Adrenal gland (tissue), 12 donors: ENCODE results near the gene ABI3BP. TPM values are rescaled to one million over a fixed set of nuclear protein-coding genes. Genes with fewer than 3 reads are reported as not detected.

Experiments
- DNase-seq, 7 donors: peaks; one replicate each; pipeline ENCODE4 v3.0.0-alpha.2; 2019 to 2020
- H3K27ac ChIP-seq, 5 donors: fragments of 200-600 bp; sonication (generic) in 4 of 5; 1 replicate in 3 of 5; 2 replicates in 2 of 5; pipeline versions ENCODE4 v1.5.1 to v1.8.0; 2016 to 2020; ENCODE audit warnings: mild to moderate bottlenecking in 1 of 5
- H3K27me3 ChIP-seq: fragments of 200-600 bp; 2 replicates; pipeline ENCODE4 v1.8.0; 2021
- H3K36me3 ChIP-seq, 2 donors: fragments of 200-600 bp; replicated peaks in 1 of 2; 1 replicate in 1 of 2; 2 replicates in 1 of 2; pipeline versions ENCODE4 v1.5.1 to v1.8.0; 2018 to 2022
- H3K4me1 ChIP-seq, 2 donors: fragments of 200-600 bp; replicated peaks in 1 of 2; 1 replicate in 1 of 2; 2 replicates in 1 of 2; pipeline versions ENCODE4 v1.5.1 to v1.8.0; 2018 to 2021
- H3K4me3 ChIP-seq, 4 donors: fragments of 200-600 bp; sonication (generic) in 3 of 4; one replicate each; pipeline ENCODE4 v1.5.1; 2016 to 2018
- H3K9me3 ChIP-seq, 3 donors: fragments of 200-600 bp; sonication (generic) in 1 of 3; replicated peaks in 1 of 3; 1 replicate in 2 of 3; 2 replicates in 1 of 3; pipeline versions ENCODE4 v1.5.1 to v1.8.0; 2016 to 2021
- POLR2A ChIP-seq, 2 donors: fragments of 450-650 bp; IDR thresholded peaks; one replicate each; pipeline ENCODE4 v1.6.1; 2017; ENCODE audit warnings: antibody characterized with exemption in 2 of 2, mild to moderate bottlenecking in 2 of 2, moderate library complexity in 1 of 2
- WGBS, 4 donors: extraction: QIAGEN DNeasy Blood & Tissue Kit in 2 of 4; methylation state at CpG; one replicate each; pipeline versions ENCODE4 v1.1.5 to v1.1.7; 2013 to 2017; 5-methylcytosine and 5-hydroxymethylcytosine counted together
- intact Hi-C, 2 donors: fragments of 100-400 bp; cut with DNase I; formaldehyde crosslinking; loops; one replicate each; pipeline versions ENCODE4 v1.14.1 to v1.15.0; 2022 to 2023
- polyA plus RNA-seq, 3 donors: library from polyadenylated mRNA; stranded (reverse); fragments of 200-250 nt in 2 of 3; fragments of 350-450 nt in 1 of 3; fragmentation: Illumina TruSeq in 1 of 3; extraction: RNeasy Lipid Tissue Mini Kit (QIAGEN cat#74804) in 1 of 3; gene quantifications; one replicate each; pipeline ENCODE4 v1.2.3, GENCODE V29; 2013 to 2014
- total RNA-seq, 9 donors: library from RNA; depleted of rRNA in 4 of 9; stranded (reverse); fragments of >200 nt in 4 of 9; fragments of 120-200 nt in 1 of 9; fragmentation: NEBNext Ultra II Directional in 1 of 9; extraction: Animal tissue kit (Norgen Biotek cat#: 25700) in 1 of 9; gene quantifications; one replicate each; pipeline versions ENCODE4 v1.1.0 to v1.2.4, GENCODE V29; 2013 to 2023
- TF ChIP-seq, protein P1 (sequence below), 6 experiments: fragments of 450-650 bp in 4 of 6; fragments of 200-600 bp in 2 of 6; sonication (generic) in 1 of 6; IDR thresholded peaks; 1 replicate in 5 of 6; 2 replicates in 1 of 6; pipeline versions ENCODE4 v1.5.1 to v1.8.0; 2016 to 2021; ENCODE audit warnings: antibody characterized with exemption in 6 of 6, mild to moderate bottlenecking in 2 of 6, moderate library complexity in 1 of 6
- donor health status: healthy with polysubstance abuse.
- donor health status: Bipolar disorder and iron deficiency.
- donor health status: DM: yes; HTN: yes; CAD: no.
- donor health status: DM: no; HTN: no; CAD: no.
- donor health status: DM: no; HTN: no; CAD: no.
- donor health status: DM: yes; HTN: yes; CAD: no.

The ABI3BP gene
- total and polyA plus RNA-seq, 12 donors, result 3.4 to 50.3 (median 18.7) TPM

DNA sequence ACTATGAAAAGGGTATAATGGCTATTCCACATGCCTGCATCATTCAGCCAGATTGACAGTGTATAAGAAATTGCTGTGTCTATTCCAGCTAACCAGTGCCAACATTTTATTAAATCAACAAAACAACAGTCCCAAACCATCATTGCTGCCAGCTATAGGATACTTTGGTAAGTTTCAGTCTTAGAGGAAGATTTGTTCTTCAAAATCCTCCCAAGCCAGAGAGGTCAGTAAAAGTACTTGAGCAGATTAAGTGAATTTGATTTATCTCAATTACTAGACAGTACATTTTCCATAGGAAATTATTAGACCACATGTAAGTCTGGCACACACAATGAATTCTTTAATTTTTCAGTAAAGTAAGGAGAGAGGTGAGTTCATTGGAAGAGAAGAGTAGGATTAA lies 233.3 kb downstream of the ABI3BP start:
- no peak for DNase-seq
- TF ChIP-seq POLR2A (IDR thresholded peaks at IDR 0.05), result no peak
- TF ChIP-seq, protein P1, sequence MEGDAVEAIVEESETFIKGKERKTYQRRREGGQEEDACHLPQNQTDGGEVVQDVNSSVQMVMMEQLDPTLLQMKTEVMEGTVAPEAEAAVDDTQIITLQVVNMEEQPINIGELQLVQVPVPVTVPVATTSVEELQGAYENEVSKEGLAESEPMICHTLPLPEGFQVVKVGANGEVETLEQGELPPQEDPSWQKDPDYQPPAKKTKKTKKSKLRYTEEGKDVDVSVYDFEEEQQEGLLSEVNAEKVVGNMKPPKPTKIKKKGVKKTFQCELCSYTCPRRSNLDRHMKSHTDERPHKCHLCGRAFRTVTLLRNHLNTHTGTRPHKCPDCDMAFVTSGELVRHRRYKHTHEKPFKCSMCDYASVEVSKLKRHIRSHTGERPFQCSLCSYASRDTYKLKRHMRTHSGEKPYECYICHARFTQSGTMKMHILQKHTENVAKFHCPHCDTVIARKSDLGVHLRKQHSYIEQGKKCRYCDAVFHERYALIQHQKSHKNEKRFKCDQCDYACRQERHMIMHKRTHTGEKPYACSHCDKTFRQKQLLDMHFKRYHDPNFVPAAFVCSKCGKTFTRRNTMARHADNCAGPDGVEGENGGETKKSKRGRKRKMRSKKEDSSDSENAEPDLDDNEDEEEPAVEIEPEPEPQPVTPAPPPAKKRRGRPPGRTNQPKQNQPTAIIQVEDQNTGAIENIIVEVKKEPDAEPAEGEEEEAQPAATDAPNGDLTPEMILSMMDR (IDR thresholded peaks at IDR 0.05), result no peak
- H3K9me3 ChIP-seq, result no peaks in the 10 kb centered on the region
- H3K27ac ChIP-seq, result no peak overlapping the region
- no peaks in the 10 kb centered on the region for H3K27me3 ChIP-seq
- intact Hi-C loops, result no loop called here
- H3K4me1 ChIP-seq, result peaks cover 0 to 7% of the 10 kb centered on the region in 2 donors
- H3K4me3 ChIP-seq, result no peak overlapping the region
- H3K36me3 ChIP-seq, result no peaks in the 10 kb centered on the region

DNA sequence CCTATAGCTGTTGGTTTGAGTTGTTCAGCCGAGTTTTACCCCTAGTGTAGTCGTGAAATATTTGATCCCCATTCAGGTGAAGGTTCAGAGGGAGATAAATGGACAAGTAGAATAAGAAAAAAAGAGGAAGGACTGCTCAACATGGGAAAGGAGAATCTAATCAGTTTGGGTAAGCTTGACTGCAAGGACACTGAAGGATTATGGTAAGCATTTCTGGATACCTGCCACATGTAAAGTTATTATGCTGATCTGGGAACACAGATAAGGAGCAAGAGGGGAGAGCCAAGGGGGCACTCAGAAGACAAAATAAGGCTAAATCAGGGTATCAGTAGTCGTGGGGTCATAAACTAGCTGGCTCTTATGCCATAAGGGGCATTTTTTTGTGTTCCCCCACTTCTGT lies 234.1 kb downstream of the ABI3BP start:
- Histone ChIP-seq H3K27ac (no peak overlapping the region), H3K36me3 (no peaks in the 10 kb centered on the region), H3K4me1 (peaks cover 0 to 7% of the 10 kb centered on the region in 2 donors), H3K4me3 (no peak overlapping the region), H3K9me3 (no peaks in the 10 kb centered on the region), H3K27me3 (no peaks in the 10 kb centered on the region)
- WGBS, 4 donors, result 43 to 67% (median 51%) methylated on average over 3 of the region's 3 CpGs
- DNase-seq, result no peak
- intact Hi-C loops, result no loop called here
- TF ChIP-seq POLR2A (IDR thresholded peaks at IDR 0.05), result no peak
- TF ChIP-seq, protein P1 (IDR thresholded peaks at IDR 0.05), result no peak

DNA sequence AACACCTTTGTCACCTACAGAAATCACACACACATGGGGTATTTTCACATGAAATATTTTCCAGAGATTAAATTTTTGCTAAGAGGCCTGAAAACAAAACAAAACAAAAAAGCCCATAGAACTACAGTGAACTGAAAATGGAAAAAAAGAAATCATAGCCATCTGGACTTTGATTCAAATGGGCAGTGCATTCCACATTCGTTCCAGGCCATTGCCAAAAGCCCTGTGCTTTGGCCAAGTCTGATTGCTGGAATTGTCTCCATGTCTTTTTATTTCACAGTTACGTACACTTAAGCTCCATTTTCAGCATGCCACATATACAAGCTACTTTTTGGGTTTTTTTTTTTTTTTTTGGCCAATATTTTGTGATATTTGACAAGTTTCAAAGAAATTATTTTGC lies 236.8 kb downstream of the ABI3BP start:
- DNase-seq, result no peak
- intact Hi-C loops, result no loop called here
- no peak for TF ChIP-seq POLR2A (IDR thresholded peaks at IDR 0.05)
- TF ChIP-seq, protein P1 (IDR thresholded peaks at IDR 0.05), result no peak
- Histone ChIP-seq H3K27ac (no peak overlapping the region), H3K27me3 (no peaks in the 10 kb centered on the region), H3K9me3 (no peaks in the 10 kb centered on the region), H3K4me1 (peaks cover 5 to 7% of the 10 kb centered on the region in 2 donors), H3K4me3 (no peak overlapping the region), H3K36me3 (peaks cover 0 to 14% of the 10 kb centered on the region in 2 donors)
- WGBS, 4 donors, result 49 to 61% (median 55%) methylated on average over 2 of the region's 2 CpGs

DNA sequence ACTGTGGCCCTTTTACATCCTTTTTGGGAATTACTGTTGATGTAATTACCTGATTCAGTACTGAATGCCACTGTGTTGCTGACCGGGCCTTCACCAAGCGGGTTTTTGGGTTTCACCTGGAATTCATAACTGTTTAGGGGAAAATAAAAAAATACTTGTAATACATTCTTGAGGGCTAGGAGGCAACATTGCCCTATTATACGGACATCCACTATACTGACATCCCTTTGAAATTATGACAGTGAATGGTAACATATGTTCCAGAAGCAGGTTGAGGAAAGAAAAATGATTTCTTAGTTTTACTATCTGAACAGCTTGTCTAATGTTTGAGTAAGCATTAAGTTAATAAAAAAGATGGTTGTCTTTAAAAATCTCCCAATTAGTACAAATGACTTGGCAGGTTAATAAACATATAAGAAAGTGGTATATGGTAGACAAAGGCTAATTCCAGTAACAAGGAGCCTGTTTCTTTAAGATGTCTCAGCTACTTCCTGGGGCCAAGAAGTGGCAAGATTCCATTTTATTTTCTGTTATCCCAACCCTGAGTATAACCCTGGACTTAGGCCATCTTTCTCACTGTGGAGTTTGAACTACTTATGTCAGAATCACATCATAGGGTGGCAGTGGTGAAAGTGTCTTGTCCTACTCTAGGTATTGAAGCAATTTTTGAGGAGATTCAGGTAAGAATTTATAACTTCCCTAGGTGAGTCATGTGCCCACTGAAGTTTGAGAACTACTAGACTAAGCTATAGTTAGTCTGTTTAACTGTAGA lies 238.5 kb downstream of the ABI3BP start:
- H3K9me3 ChIP-seq, result no peaks in the 10 kb centered on the region
- no peak overlapping the region for H3K4me3 ChIP-seq
- H3K36me3 ChIP-seq, result peaks cover 0 to 31% of the 10 kb centered on the region in 2 donors
- intact Hi-C loops, result no loop called here
- no peak for TF ChIP-seq POLR2A (IDR thresholded peaks at IDR 0.05)
- TF ChIP-seq, protein P1 (IDR thresholded peaks at IDR 0.05), result no peak
- no peak for DNase-seq
- no peaks in the 10 kb centered on the region for H3K27me3 ChIP-seq
- WGBS, 4 donors, result 76 to 87% (median 78%) methylated on average over 3 of the region's 3 CpGs
- peaks cover 5 to 7% of the 10 kb centered on the region in 2 donors for H3K4me1 ChIP-seq
- no peak overlapping the region for H3K27ac ChIP-seq
